HG02759 (cell line): ENCODE data around the gene AKAP8L.

Experiments
- ATAC-seq: cut with Tn5 transposase; IDR thresholded peaks from one replicate; pipeline ENCODE4 v1.9.1; 2021; ENCODE audit warnings: mild to moderate bottlenecking, moderate library complexity; ENCODE audit not compliant: unreplicated experiment

The AKAP8L gene

DNA sequence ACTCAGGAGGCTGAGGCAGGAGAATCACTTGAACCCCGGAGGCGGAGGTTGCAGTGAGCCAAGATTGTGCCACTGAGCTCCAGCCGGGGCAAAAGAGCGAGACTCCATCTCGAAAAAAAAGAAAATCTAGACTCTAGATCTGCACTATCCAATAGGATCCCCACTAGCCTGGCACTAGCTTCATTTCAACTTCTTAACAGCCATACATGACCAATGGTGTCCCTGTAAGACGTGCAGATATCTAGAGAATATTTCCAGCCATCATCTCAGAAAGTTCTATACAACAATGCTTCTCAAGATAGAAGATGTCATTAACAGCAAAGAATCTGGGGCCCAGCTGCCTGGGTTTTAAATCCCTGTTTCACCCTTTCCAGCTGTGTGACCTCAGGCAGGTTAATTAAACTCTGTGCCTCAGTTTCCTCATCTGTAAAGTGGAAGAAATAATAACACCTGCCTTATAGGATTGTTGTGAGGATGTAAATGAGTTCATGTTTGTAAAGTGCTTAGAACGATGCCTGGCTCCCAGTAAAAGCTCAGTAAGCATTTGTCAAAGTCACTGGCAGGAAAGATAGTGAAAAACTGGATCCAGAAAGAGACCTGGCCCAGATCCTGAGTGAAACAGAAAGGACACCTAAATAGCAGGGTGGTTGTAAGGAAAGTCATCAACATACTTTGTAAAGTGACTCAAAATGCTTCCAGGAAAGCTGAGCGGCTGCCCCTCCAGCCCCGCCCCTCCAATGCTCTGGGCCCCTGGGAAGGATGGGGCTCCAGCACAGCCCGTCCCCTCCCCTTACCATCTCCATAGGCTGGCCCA, 17.4 kb upstream of the AKAP8L start:
- no peak for ATAC-seq

DNA sequence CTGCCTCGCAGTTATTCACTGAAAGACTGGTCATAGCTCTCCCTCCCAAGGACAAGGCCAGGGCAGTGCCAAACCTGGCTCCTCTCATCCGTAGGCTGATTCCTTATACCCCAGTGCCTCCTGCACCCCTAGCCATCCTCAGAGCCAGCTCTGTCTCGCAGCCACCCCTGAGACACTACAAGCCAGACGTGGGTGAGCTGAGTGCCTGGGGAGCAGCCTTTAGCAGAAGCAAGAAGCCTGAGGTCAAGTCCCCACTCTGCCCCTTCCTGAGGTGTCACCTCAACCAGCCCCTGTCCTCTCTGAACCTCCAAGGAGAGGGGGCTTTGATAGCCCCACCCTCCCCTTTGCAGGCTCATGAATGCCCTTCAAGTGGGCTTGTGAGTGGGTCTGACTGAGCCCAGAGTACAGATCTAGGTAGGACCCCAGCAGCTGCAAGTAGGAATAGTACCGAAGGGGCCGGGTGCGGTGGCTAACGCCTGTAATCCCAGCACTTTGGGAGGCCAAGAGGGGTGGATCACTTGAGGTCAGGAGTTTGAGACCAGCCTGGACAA, 14.8 kb upstream of the AKAP8L start:
- no peak for ATAC-seq

DNA sequence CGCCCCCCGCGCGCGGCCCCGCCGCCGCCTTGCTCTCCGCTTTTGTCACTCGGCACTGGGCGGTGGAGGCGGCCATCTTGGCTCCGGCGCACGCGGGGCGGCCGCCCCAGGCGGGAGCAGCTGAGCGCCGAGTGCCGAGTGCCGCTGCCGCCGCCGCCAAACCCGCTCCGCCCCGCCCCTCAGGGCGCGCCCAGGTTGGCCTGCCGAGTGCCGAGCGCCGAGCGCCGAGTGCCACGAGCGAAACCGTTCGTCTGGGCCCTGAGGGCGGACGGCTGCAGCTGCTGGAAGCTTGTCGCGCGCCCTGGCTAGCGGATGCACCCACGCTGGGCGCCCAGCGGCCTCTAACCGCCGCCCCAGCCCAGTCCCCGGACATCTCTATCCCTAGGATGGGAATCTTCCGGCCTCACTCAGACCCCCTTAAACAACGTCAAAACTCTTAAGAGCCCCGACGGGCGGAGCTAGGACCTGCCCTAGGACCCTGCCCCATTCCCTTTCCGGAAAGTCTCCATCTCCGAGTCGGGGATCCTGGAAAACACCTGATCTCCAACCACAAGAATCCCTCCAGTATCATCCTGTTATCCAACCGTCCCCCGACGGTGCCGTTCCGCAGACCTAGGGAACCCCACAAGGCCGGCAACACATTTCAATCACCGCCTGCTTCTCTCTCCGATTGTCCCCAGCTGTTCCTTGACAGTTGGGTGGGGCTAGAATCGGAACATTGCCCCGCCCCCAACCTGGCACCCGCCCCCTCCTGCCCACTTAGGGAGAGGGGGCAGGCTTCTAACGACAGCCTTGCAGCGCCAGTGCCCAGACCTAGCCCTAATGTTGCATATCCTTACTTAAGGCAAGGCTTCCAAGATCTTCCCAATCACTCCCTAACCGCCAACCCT, 14.1 kb upstream of the AKAP8L start:
- ATAC-seq = peak; percentile 73

DNA sequence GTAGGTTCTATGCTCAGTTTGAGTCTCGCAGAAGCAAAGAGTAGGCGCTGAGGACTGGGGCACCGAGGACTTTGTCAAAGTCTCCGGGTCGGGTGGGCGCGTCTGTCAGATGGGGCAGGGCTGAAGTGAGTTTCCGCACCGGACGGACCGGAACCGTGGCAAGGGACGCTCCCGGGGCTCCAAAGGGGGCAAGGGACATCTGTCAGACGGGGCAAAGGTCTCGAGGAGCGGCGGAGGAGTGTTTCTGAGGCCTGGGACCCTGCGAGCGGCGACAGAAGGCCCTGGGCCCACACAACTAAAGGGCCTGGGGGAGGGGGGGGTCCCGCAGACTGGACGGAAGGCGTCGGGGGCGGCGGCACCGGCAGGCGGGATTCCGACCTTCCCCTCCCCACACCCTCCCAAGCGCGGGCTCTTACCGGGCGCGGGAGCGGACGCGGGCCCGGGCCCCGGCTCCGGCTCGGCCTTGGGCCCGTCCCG, 13.3 kb upstream of the AKAP8L start:
- ATAC-seq = no peak

DNA sequence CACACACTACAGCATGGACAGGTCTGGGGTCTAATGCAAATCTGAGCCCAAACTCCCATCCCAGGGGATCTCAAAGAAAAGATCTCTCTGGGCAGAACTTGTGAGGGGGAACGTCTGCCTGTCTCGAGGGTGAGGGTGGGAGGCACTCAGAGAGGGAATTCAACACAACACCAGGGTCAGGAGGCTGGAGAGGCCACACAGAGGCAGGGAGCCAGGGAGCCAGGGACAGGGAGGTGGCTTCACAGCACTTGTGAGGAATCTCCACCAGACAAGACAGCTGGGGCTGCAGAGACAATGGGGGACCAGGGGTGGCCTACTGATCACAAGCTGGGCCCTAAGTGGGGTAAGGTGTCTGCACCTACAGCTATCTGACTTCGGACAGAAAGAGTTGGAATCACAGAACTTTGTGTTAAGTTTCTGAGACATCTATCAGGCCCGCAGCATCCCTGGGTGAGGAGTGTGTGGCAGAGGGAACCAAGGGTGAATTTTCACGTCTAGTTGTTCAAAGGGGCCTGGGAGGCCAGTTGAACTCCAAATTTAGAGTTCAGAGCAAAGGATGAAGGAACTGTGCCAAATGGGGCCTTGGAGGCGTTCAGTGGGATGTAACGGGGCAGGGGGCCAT, 12.7 kb upstream of the AKAP8L start:
- ATAC-seq = no peak

DNA sequence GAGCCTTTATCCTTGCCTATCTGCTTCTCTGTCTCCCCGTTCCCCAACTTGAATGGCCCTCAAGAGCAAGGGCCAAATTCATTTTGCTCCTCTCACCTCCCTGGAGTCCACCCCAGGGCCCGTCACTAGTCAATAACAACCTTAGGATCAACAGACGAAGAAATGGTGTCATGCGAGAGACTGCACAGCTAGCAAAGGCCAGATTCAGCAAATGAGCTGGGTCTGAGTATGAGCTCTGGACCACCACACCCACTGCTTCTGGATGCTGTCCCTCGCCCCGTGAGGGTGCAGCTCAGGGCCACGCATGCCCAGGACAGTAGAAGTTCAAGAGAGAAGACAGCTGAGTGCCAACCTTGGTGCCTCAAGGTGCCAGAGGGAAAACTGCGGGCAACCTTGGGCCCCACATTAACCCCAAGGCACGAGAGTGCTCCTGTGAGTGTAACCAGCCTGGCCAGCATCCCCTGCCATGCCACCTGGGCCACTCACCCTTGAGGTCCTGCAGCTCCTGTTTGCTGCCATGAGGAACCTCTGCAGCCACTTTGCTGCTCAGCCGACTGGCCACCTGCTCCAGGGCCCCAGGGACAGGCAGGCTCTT, 11.8 kb upstream of the AKAP8L start:
- no peak for ATAC-seq

DNA sequence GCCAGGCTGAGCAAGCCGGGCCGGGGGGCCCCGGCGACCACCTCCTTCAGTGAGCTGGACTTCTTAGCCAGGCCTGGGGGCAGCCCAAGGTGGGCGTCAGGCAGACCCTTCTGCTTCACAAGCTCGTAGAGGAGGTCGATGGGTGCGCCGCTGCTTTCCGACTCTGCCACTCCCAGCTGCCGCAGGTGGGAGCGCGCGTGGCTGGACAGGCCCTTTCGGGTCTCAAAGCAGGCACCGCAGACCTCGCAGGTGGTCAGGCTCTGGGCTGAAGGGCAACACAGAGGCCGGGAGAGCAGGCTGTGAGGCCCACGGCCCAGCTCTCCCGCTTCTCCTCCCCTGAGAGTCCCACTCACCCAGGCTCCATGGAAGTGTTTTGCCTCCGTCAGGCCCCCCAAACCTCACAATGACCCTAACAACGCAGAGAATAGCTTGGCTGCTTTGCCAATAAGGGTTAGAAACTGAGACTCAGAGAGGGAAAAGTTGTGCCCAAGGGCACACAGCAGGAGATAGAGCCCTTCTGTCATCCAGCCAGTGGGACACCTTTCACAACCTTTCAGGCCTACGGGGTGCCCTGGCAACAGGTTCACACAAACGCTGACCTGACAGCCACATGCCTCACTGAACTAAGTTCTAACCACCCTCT, 11.2 kb upstream of the AKAP8L start:
- ATAC-seq = no peak

DNA sequence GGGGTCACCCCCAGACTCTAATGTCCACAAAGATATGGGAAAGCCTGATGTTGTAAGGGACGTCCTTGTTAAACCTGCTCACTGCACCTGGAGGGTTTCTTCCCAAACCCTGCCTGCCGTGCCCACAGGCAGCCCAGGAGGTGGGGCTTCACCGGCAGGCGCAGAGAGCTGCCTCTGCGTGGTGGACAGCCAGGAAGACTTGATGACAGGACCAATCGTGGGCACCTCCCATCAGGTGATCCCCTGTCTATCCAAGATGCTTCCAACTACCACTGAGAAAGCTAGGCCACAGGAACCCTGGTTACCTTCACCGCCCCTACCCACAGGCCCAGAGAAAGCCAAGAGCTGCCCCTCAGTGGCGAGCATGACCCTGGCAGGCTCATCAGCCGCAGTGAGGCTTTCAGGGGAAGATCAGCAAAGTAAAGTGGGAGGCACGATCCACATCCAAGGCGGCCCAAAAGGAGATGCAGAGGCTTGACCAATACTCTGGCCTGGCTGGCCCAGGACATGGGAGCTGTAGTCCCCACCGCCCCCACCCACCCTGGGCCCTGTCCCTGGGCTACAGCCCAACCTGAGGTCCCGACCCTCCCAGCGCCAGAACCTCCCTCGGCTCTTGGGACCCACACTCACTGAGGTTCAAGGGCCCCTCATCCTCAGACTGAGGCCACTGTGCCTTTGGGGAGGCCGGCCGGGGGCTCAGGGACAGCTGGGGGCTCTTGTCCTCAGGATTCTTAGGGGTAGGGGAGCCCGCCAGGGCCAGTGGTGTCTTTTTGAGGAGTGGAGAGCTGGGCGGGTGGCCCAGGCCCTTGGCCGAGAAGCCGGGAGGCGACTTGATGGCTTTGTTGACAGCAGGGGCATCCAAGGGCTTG, 10.4 kb upstream of the AKAP8L start:
- no peak for ATAC-seq

DNA sequence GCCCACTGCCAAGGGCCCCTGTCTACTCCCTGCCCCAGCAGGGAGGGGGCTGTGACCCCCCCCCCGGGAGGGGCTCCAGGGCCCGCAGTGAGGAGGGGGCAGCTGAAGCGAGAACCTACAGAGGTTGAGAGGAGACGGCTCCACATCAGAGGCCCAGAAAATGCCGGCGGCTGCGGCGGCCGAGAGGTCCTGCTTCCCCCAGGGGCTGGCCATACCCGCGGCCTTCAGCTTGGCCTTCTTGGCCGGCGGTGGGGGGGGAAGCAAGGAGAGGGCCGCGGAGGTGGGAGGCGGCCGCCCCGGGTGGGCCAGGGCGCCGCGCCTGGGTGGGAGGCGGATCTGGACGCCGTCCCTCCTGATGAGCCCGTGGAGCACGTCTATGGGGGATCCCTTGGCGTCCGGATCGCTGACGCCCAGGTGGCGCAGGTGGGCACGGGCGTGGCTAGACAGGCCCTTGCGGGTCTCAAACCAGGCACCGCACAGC, 9.2 kb upstream of the AKAP8L start:
- no peak for ATAC-seq

DNA sequence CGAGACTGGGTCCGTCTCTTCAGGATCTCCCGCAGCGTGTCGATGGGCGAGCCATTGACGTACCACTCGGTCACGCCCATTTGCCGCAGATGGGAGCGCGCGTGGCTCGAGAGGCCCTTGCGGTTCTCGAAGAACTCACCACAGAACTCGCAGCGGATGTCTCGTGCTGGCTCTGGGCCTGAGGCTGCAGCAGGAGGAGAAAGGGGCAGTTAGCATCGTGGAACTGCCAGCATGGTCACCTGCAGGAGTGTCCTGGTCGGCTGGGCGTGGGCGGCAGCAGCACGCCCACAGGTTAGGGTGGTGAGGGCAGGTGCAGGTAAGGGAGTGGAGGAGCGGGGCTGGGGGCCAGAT, 8.5 kb upstream of the AKAP8L start:
- no peak for ATAC-seq

DNA sequence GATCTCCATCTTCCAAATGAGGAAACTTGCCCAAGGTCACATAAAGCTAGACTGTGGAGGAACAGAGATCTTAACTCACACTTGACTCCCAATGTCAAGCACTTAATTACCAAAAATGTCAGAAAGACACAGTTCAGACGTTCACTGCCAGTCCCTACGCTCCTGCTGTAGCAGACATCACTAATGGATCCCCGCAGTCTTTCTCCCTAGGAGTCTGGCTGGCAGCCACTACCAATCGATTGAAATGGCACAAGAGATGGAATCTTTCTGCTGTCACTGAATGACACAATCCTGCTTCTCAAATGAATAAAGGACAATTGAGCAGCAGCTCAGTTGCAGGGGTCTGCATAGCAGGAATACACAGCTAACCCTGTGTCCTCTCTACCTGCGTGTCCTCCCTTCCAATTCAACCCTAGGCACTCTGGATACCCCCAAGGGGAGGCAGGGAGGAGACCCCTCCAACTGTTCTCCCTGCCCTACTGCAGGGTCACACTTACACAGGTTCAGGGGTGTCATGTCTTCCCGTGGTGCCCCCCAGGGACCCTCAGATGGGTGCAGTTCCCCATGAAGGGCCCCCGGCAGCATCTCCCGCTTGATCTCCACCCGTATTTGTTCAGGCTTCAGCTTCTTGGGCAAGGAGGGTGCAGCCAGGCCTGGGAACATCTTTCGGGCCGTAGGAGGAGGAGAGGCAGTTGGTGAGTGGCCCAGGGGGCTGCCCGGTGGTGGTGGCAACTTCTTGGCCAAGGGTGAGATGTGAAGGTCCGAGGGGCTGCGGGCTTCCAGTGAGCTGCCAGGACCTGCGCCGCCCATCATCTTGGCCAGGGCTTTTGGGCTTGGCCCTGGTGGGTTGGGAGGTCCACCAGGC, 7.9 kb upstream of the AKAP8L start:
- no peak for ATAC-seq

DNA sequence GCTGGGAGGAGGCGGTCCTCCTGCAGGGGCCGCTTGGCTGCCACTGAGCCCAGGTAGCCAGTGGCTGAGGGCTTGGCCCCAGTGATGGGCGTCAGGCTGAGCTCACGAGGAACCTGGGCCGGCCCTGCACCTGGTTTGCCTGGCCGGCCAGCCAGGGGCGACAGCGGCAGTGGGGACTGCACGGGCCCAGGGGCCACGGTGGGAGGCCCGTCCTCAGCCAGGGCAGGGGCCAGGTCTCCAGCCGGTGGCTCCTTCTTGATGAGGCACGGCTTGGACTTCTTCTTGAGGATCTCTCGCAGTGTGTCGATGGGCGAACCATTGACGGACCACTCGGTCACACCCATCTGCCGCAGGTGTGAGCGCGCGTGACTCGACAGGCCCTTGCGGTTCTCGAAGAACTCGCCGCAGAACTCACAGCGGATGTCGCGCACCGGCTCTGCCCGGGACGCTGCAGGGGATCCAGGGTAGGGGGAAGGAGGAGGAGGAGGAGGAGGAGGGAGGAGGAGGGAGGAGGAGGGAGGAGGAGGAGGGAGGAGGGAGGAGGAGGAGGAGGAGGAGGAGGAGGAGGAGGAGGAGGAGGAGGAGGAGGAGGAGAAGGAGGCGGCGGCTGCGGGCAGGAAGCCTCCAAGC, 6.6 kb upstream of the AKAP8L start:
- ATAC-seq = no peak

DNA sequence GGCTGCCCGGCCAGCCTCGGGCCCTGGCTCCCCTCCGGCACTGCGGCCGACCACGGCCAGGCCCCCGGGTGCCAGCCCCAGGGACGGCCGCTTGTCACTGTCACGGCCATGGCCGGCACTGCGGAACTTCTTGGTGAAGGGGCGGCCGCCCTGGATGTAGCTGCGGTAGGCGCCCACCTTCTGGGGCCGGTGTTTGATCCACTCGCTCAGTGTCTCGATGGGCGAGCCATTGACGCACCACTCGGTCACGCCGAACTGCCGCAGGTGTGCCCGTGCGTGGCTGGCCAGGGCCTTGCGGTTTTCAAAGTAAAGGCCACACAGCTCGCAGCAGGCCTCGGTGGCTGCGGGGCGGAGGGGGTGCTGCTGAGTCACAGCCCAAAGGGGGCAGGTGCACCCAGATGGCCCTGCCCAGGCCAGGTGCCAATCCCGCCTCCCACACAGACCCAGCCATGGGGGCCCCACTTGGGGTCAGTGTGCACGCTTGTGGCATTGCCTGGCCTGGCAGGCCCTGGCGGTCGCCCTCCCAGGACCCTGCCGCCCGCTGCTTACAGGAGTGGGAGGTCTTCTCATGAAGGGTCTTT, 6.0 kb upstream of the AKAP8L start:
- ATAC-seq = no peak

DNA sequence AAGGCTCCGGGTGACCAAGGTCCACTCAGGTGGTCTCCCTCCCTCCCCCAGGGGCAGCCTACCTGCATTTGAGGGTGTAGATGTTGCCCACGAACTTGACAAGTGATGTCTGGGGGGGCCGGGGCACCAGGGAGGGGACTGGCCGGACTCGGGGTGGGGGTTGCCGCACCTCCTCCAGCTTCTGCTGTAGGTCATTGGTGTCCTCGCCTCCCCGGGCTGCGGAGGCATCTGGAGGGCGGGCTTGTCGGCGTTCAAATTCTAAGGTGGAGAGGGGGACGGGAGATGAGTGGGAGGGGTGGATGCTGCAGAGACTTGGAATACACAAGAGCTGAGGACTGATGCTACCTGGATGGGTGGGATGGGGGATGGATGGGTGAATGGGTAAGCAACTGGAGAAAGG, 5.3 kb upstream of the AKAP8L start:
- ATAC-seq = no peak

DNA sequence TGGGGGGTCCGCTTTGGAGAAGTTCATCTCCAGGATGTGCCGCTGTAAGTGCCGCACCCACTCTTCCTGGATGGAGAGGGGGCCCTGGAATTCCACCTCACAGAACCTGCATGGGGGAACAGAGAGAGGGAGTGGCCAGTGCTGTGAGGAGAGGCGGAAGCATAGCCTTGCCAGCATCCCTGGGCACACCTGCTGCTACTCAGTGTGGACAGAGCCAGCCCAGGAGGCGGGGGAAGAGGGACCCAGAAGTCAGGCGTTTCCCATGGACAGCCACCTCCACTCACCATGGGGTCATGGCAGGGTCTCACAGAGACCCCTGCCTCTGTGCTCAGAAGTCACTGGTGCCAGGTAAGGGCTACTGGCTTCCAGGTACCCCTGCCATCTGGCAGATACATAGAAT, 4.3 kb upstream of the AKAP8L start:
- ATAC-seq = no peak

DNA sequence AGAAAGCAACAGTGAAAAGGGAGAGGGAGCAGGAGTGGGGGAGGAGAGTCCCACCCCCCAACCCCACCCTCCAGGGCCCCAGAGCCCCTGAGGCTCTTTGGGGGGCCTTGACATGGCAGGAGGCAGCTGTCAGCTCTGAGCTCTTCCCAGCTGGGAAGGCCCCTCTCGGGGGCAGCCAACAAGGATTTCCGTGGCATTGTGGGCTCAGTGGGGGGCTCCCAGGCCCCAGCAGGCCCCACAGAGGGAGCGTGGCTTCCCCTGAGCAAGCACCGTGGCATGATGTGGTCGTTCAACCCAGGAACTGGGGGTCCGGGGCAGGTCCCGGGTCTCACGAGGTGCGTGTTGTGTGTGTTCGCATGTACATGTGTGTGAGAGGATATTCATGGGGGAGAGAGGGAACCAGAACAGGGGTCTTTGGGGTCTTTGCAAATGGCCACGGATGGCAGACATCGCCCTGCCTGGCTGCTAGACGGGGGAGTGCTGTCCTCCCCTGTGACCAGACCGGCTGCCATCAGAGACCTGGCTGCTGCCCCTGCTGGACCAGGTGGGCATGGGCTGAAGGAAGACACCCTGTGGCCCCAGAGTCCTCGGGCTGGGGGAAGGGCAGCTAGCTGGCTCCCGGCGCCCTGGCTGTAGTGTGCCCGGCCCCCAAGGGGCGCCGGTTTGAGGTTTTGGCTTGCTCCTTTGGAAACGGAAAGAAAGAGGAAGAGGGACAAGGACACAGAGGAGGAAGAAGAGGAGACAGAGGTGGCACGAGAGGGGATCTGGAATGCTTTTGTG, 3.7 kb upstream of the AKAP8L start:
- no peak for ATAC-seq

DNA sequence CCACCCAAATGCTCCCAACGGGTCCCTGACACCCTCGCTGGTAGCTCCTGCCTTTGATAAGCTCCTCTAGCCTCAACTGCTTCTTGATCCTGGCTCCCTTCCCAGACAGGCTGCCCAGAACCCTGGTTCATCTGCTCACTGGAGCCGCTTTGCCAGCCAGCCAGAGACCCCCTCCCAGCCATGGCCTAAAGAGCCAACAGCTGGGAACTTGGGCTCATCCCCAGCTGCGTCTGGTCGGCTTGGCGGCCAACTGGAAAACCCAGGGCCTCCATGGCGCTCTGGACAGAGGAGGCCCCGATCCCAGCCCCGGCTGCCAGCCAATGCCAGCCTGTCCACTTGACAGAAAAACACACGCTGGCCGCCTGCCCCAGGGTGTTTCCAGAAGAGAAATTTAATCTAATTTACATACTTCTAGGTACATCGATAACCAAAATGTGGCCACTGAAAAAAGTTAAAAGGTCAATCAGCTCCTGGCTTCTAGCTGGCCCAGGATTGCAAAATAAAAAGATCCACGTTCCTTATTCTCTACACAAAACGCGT, 3.0 kb upstream of the AKAP8L start:
- no peak for ATAC-seq
